Superior temporal gyrus (tissue), 1 donor: ENCODE data around the gene PCSK7.

Source experiments
- DNase-seq: peaks from one replicate; pipeline ENCODE4 v3.0.0-alpha.2; 2016; ENCODE audit errors: extremely low spot score

The PCSK7 gene

DNA sequence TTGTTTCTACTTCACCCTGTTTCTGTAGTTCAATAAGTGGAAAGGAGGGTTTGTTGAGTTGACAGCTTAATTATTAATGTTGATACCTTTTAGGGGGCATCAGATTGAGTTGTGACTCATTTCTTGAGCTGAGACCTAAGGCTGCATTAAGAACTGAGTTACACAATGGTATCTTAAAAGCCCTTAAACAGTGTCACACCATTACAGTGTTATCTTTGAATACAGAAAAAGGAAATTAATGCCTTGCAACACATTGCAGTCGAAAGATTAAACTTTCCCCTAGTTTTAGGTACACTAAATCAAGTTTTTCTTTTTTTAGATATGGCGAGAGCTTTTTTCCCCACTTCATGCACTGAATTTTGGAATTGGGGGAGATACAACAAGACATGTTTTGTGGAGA lies 71.0 kb downstream of the PCSK7 start:
- DNase-seq, result no peak

- DNase-seq, result no peak
Measured at GRCh38 chr11:117159892-117160291, 72.0 kb downstream of the PCSK7 start.

DNA sequence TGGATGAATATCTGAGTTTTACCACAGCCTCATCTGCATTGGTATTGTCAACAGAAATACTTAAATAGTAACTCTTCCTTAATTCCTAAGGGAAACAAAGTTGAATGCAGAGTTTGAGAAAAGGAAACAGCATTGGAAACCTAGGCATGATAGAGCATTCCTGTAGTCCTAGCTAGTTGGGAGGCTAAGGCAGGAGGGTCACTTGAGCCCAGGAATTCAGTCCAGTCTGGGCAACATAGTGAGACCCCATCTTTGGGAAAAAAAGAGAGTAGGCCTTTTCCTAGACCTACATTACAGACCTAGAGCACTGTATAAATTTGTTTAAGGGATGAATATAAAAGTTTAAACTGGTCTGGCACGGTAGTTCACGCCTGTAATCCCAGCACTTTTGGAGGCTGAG lies 74.4 kb downstream of the PCSK7 start:
- DNase-seq, result no peak

DNA sequence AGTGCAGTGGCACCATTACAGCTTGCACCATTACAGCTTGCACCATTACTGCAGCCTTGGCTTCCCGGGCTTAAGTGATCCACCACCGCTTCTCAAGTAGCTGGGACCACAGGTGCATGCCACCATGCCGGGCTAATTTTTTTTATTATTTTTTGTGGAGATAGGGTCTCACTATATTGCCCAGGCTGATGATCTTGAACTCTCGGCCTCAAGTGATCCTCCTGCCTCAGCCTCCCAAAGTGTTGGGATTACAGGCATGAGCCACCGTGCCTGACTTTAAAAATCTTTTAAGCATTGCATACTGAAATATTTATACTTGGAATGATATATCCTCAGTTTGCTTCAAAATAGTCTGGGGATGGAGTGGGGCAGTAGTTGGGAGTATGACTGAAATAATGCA lies 77.4 kb downstream of the PCSK7 start:
- DNase-seq, result no peak
